IPS-18c (cell line): ENCODE measurements around the gene SQSTM1.
"Not testable (repeated sequence)": the region's sequence is repeated elsewhere in the genome, so short reads cannot be mapped to it uniquely, and the experiment has no call there.

Experiments used
- H3K4me3 ChIP-seq: 2 replicates; pipeline ENCODE4 v1.7.0; 2013; ENCODE audit warnings: low read depth, mild to moderate bottlenecking, low read length, moderate library complexity; ENCODE audit not compliant: insufficient read depth
- H3K9me3 ChIP-seq: one replicate; pipeline ENCODE4 v1.6.1; 2013; ENCODE audit warnings: mild to moderate bottlenecking, low read length, moderate library complexity; ENCODE audit not compliant: control insufficient read depth, insufficient read depth

SQSTM1 gene

GRCh38 chr5:179820483-179821297 lies at the start of gene SQSTM1:
Gene SQSTM1 (plus strand): TSS chr5:179820905. CDS start chr5:179820937, 32 bp downstream.
- H3K9me3 ChIP-seq: no peaks in the 10 kb centered on the region
- peak within 1 kb of the TSS; percentile 95 for H3K4me3 ChIP-seq

GRCh38 chr5:179771311-179771895 lies 49.3 kb upstream of the SQSTM1 start:
- Histone ChIP-seq H3K4me3 (no peak overlapping the region), H3K9me3 (no peaks in the 10 kb centered on the region)

GRCh38 chr5:179772351-179772750 lies 48.4 kb upstream of the SQSTM1 start:
- Histone ChIP-seq H3K4me3 (no peak overlapping the region), H3K9me3 (no peaks in the 10 kb centered on the region)

GRCh38 chr5:179773686-179774040 lies 47.0 kb upstream of the SQSTM1 start:
- Histone ChIP-seq H3K9me3 (no peaks in the 10 kb centered on the region), H3K4me3 (no peak overlapping the region)

DNA sequence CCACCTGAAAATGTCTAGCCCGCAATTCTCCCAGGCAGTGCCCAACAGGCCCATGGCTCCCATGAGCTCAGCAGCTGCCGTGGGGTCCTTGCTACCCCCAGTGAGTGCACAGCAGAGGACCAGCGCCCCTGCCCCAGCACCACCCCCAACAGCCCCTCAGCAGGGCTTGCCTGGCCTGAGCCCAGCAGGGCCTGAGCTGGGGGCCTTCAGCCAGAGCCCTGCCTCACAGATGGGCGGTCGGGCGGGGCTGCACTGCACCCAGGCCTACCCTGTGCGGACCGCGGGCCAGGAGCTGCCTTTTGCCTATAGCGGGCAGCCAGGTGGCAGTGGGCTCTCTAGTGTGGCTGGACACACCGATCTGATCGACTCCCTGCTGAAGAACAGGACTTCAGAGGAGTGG lies 46.3 kb upstream of the SQSTM1 start:
- no peak overlapping the region for H3K4me3 ChIP-seq
- no peaks in the 10 kb centered on the region for H3K9me3 ChIP-seq

DNA sequence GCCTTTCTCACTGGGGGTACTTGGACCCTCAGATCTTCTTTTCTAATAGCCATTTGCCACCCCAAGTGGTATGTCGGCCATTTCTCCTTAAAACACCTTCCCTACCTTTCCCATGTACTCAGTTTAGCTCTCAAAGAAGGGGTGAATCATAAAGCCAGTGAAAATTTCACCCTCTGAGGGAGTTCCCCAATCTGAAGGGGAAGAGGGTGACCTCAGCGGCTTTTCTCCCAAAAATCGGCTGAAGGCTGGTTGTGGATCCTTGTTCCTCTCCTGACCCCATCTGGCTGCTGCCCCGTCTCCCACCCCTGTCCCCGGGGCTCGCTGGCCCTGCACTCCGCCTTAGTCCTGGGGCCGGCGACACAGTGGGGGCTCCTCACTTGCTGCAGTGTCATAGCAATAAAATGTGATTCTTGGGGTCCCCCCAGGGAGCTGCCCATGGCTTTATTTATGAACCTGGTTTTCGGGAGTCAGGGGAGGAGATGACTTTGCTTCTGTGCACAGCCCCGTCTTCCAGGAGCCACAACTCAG lies 44.2 kb upstream of the SQSTM1 start:
- Histone ChIP-seq H3K9me3 (no peaks in the 10 kb centered on the region), H3K4me3 (no peak overlapping the region)

DNA sequence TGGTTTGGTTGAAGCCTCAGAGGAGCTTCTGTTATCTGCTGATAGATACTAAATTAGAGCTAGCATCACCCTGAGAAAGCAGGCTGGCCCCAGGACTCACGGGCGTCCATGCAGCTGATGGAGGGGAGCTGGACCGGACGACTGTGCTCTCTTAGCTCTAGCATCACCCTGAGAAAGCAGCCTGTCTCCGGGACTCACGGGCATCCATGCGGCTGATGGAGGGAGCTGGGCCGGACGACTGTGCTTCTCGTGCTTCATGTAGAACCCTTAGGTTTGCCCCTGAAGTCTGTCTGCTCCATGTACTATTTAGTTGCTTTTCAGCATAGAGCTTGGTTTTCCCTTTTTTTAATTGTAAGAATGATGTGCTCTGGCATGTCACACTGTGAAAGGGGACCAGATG lies 43.2 kb upstream of the SQSTM1 start:
- Histone ChIP-seq H3K9me3 (no peaks in the 10 kb centered on the region), H3K4me3 (no peak overlapping the region)

DNA sequence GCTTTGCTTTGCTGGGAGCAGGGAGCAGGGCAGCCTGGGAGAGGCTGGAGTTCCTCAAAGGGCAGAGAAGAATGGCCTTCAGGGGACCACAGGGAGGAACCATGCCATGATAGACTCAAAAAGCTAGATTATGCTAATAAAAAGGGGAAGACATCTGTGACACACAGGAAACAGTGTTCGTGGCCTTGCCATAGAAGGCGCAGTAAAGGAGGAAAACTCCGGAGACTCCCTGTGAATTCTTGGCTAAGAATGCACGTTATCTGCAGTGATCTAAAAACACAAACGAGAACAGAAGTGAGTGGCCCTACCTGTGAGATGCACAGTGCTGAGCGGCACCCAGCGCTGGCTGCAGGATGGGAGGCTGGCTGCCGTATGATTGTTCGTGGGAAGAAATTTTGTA lies 42.8 kb upstream of the SQSTM1 start:
- Histone ChIP-seq H3K9me3 (no peaks in the 10 kb centered on the region), H3K4me3 (no peak overlapping the region)

GRCh38 chr5:179778591-179778990 lies 42.1 kb upstream of the SQSTM1 start:
- no peak overlapping the region for H3K4me3 ChIP-seq
- H3K9me3 ChIP-seq: no peaks in the 10 kb centered on the region

DNA sequence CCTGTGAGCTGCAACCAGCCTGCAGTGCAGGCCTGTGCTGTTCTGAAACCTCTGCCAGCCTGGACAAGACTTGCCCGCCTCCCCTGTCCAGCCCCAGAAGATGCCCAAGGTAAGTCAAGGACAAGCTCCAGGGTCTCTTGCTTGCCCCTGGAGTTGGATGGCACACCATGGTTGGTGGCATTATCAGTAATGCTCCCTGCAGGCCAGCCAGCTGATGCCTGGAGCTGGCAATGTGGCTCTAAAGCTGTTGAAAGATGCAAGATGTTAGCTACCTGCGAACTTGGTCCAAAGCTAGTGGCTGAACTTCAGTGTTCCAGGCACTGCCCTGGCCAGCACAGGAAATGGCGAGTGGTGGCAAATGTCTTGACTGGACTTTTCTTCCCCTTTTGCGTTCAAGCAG lies 40.9 kb upstream of the SQSTM1 start:
- no peak overlapping the region for H3K4me3 ChIP-seq
- no peaks in the 10 kb centered on the region for H3K9me3 ChIP-seq

- no peaks in the 10 kb centered on the region for H3K9me3 ChIP-seq
- H3K4me3 ChIP-seq: no peak overlapping the region
Observed at GRCh38 chr5:179780362-179780761, 40.3 kb upstream of the SQSTM1 start.

- H3K4me3 ChIP-seq: no peak overlapping the region
- H3K9me3 ChIP-seq: no peaks in the 10 kb centered on the region
Observed at GRCh38 chr5:179781846-179782245, 38.9 kb upstream of the SQSTM1 start.

DNA sequence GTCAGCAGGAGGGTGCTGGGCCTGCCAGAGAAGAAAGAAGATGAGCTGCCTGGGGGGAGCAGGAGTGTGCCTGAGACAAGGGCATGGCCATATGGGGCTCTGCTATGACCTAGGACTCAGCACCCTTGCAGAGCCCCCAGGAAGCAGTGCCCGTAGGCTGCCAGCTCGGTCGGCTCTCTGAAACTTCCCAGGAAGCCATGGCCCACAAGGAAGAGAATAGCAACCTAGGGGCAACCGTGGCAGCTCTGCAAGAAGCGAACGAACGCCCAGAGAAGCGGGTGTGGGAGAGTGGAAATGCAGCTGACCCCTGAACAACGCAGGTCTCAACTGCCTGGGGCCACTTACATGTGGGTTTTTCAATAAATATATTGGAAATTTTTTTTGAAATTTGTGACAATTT lies 37.6 kb upstream of the SQSTM1 start:
- Histone ChIP-seq H3K9me3 (no peaks in the 10 kb centered on the region), H3K4me3 (no peak overlapping the region)

DNA sequence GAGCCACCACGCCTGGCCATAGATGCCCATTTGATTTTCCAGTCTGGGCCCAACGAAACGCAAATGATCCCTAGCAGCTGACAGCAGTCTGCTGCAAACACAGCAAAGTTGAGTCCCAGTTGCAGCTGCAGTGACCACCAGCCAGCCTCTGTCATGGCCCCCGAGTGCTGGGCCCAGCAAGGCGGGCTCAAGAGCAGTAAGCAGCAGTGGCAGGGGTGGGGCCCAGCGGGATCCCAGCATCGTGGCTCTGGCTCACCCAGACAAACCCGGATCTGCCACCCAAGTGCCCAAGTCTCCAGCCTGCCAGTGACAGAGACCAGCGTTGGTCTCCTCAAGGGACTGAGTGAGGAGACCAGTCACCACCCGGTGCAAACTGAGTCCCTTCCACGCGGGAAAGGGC lies 33.8 kb upstream of the SQSTM1 start:
- Histone ChIP-seq H3K4me3 (no peak overlapping the region), H3K9me3 (no peaks in the 10 kb centered on the region)

GRCh38 chr5:179788193-179788854 lies 32.4 kb upstream of the SQSTM1 start:
- no peaks in the 10 kb centered on the region for H3K9me3 ChIP-seq
- no peak overlapping the region for H3K4me3 ChIP-seq

DNA sequence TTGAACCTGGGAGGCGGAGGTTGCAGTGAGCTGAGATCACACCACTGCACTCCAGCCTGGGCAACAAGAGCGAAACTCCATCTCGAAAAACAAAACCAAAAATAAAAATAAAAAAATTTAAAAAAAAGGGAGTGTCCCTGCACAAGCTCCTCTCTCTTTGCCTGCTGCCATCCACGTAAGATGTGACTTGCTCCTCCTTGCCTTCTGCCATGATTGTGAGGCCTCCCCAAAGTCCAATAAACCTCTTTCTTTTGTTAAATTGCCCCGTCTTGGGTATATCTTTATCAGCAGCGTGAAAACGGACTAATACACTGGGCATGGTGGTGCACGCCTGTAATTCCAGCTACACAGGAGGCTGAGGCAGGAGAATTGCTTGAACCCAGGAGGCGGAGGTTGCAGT lies 31.4 kb upstream of the SQSTM1 start:
- not testable (repeated sequence) for H3K4me3 ChIP-seq, H3K9me3 ChIP-seq

- H3K4me3 ChIP-seq: no peak overlapping the region
- H3K9me3 ChIP-seq: no peaks in the 10 kb centered on the region
Observed at GRCh38 chr5:179791881-179792611, 28.7 kb upstream of the SQSTM1 start.
